HUES6 (cell line): Measurements from ENCODE around the gene PPP1R1B.
A peak's percentile ranks its signal among the peaks of the same experiment; 100 is the strongest.
"Not testable (repeated sequence)": the region's sequence is repeated elsewhere in the genome, so short reads cannot be mapped to it uniquely, and the experiment has no call there.

Source experiments
- H3K27ac ChIP-seq: 2 replicates; pipeline ENCODE4 v1.7.0; 2013; ENCODE audit warnings: low read depth, mild to moderate bottlenecking, low read length, inconsistent platforms
- H3K27me3 ChIP-seq: 2 replicates; pipeline ENCODE4 v1.6.1; 2013; ENCODE audit warnings: low read length; ENCODE audit not compliant: control insufficient read depth, insufficient read depth
- H3K36me3 ChIP-seq: 2 replicates; pipeline ENCODE4 v1.6.1; 2013; ENCODE audit warnings: low read length; ENCODE audit not compliant: control insufficient read depth, insufficient read depth
- H3K4me1 ChIP-seq: 2 replicates; pipeline ENCODE4 v1.6.1; 2013; ENCODE audit warnings: low read length; ENCODE audit not compliant: control insufficient read depth, insufficient read depth
- H3K4me3 ChIP-seq: 2 replicates; pipeline ENCODE4 v1.5.1; 2013; ENCODE audit warnings: low read depth, low read length
- H3K9ac ChIP-seq: one replicate; pipeline ENCODE4 v1.6.1; 2013; ENCODE audit warnings: mild to moderate bottlenecking, low read length
- H3K9me3 ChIP-seq: 2 replicates; pipeline ENCODE4 v1.6.1; 2013; ENCODE audit warnings: low read depth, low read length; ENCODE audit not compliant: control insufficient read depth, insufficient read depth

The PPP1R1B gene

DNA sequence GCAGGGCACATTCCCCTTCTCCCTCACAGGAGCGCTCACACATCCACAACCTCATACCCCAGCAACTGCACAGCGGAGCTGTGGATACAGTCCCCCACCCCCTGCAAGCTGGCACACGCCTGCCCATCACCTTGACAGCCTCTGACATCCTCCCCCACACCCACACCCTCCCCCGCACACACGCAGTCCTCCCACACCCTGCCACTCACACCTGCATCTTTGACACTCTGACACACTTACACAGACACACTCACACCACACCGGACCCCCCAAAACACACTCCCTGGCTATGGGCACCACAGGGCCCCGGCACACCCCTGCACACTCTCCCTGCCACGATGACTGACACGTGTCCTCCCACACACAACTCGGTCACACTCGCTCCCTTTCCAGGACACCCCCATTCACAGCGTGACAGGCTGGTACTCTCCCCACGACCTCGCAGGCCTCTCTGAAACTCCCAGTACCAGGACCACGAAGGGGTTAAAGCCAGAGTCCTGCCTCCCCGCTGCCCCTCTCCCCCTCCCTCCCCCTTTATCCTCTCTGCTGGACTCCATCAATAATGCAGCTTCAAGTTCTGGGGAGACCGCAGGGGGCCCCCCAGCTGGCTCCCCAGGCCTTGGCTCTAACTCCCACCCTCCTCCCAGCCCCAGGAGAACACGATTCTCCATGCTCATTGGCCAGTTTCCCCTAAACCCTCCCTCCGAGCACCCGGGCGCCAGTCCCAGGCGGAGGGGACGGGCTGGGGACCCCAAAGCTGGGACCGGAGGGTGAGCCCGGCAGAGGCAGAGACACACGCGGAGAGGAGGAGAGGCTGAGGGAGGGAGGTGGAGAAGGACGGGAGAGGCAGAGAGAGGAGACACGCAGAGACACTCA is at the start of gene PPP1R1B:
TSS of gene PPP1R1B (plus strand) at position 782 of the 876 bp plus-strand sequence. CDS start 441 bp downstream, outside the sequence.
- H3K36me3 ChIP-seq = no peaks in the 10 kb centered on the region
- H3K9ac ChIP-seq = no peak within 1 kb of the TSS
- H3K27ac ChIP-seq = no peak within 1 kb of the TSS
- no peaks in the 10 kb centered on the region for H3K9me3 ChIP-seq
- peaks cover 45% of the 10 kb centered on the region for H3K4me1 ChIP-seq
- peaks cover 65% of the 10 kb centered on the region for H3K27me3 ChIP-seq
- H3K4me3 ChIP-seq = peak within 1 kb of the TSS; percentile 75

DNA sequence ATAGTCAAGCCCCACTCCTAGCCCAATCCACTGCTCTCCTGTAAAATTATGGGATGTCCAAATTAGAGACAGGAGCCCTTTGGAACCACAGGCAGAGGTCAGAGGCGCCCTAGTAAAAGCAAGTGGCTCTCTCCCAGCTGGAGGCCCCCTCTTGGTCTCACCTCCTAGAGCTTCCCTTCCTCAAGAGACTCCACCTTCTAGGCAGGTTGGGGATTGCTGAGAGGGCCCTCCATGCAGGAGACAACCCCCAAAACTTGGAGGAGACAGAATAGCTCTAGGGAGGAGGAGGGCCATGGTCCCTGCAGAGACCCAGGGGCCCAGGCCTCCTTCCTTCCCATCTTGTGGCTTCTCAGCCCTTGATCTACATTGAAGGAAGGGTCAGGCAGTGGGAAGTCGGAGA is 48.5 kb upstream of the PPP1R1B start:
- Histone ChIP-seq H3K9ac (no peak overlapping the region), H3K27ac (no peak overlapping the region), H3K9me3 (no peaks in the 10 kb centered on the region), H3K27me3 (peaks cover 18% of the 10 kb centered on the region; the same call in 1 of the 2 replicates), H3K4me3 (no peak overlapping the region), H3K36me3 (no peaks in the 10 kb centered on the region), H3K4me1 (peaks cover 33% of the 10 kb centered on the region)

DNA sequence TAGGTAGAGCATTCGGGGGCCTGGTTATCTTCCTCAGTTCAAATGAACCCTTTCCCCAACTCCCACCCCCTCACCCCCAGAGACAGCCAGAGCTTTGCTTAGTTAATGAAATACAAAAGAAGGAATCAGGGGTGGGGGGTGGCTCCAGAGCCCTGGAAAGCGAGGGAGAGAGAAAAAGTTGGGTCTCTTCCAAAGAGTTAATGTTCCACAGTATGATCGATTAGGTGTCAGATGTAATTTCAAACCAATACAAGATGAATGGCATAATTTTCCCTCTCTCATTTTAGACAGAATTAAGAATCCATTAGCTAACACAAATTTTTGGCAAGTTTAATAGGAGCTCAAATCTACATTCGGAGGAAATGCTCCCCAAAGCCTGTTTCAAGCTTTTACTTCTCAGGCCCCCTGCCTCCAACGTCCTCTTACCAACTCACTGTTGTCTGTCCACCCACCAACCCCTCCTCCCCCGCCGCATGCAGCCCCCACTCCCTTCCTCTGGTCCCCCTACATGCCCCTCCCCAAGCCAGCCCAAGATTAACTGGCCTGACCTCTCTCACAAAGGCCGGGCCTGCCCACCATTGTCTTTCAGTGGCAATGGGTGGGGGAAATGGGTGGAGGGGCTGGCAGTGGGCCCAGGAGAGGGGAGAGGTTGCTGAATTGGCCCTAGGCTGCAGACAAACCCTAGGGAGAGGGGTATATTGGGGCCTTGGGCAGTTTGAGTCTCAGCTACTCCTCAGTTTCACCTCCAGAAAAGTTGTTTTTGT is 47.3 kb upstream of the PPP1R1B start:
- Histone ChIP-seq H3K4me3 (peak overlapping the region; percentile 30; the same call in 1 of the 2 replicates), H3K36me3 (no peaks in the 10 kb centered on the region), H3K4me1 (peaks cover 30% of the 10 kb centered on the region), H3K9me3 (no peaks in the 10 kb centered on the region), H3K9ac (no peak overlapping the region), H3K27ac (no peak overlapping the region), H3K27me3 (peaks cover 18% of the 10 kb centered on the region; the same call in 1 of the 2 replicates)

DNA sequence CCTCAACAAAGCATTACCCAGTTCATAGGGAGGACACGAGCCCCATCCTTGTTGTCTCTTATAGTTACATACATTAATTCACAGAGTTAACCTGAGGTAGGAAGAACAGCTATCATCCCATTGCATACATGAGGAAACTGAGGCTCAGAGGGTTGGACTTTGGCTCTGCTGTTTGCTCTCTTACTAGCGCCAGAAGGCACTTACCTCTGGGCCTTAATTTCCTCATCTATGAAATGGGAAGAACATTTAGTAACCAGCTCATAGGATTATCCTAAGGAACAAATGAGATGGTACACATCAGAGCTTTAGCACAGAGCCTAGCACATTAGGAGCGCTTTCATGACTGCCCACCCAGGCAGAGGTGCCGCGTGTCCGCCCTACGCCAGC is 46.7 kb upstream of the PPP1R1B start:
- H3K4me3 ChIP-seq = no peak overlapping the region
- H3K36me3 ChIP-seq = no peaks in the 10 kb centered on the region
- no peak overlapping the region for H3K9ac ChIP-seq
- no peaks in the 10 kb centered on the region for H3K9me3 ChIP-seq
- peaks cover 13% of the 10 kb centered on the region; the same call in 1 of the 2 replicates for H3K27me3 ChIP-seq
- peaks cover 30% of the 10 kb centered on the region for H3K4me1 ChIP-seq
- H3K27ac ChIP-seq = no peak overlapping the region

DNA sequence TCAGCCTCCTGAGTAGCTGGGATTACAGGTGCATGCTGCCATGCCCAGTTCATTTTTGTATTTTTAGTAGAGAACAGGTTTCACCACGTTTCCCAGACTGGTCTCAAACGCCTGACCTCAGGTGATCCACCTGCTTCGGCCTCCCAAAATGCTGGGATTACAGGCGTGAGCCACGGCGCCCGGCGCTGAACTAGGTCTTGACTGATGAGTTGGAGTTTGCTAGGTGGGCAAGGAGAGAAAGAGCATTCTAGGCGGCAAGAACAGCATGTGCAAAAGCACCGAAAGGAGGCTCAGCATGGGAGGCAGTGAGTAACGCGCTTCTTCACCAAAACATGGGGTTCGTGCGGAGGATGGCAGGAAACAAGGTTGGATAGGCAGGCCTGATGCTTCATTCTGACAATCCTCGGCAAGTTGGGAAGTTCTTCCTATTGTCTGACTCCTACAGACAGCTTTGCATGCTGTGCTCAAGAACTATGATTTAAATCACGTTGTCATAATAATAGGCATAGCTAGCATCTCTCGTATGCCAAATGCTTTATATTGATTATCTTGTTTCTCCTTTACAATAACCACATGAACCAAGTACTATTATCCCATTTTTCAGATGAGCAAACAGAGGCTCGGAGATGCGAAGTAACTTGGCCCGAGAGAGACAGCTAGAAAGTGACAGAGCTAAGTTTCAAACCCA is 45.5 kb upstream of the PPP1R1B start:
- Histone ChIP-seq H3K27ac (no peak overlapping the region), H3K4me3 (no peak overlapping the region), H3K27me3 (peaks cover 10% of the 10 kb centered on the region; the same call in 1 of the 2 replicates), H3K9me3 (no peaks in the 10 kb centered on the region), H3K9ac (no peak overlapping the region), H3K4me1 (peaks cover 27% of the 10 kb centered on the region), H3K36me3 (no peaks in the 10 kb centered on the region)

DNA sequence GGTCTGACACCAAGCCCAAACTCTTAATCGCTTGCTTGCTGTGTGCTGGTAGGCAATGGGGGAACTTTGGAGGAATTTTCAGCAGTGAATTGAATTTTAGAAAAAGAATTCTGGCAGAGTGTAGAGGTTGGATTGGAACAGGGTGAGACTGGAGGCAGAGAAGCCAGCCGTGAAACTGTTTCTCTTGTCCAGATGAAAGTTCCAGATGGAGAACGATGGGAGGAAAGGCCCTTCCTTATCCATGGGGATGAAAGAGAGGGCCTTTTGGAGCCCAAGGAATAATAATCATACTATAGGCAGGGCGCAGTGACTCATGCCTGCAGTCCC is 45.0 kb upstream of the PPP1R1B start:
- Histone ChIP-seq H3K4me1 (peaks cover 25% of the 10 kb centered on the region), H3K9ac (no peak overlapping the region), H3K36me3 (no peaks in the 10 kb centered on the region), H3K27ac (no peak overlapping the region), H3K27me3 (peaks cover 10% of the 10 kb centered on the region; the same call in 1 of the 2 replicates), H3K9me3 (no peaks in the 10 kb centered on the region), H3K4me3 (no peak overlapping the region)

DNA sequence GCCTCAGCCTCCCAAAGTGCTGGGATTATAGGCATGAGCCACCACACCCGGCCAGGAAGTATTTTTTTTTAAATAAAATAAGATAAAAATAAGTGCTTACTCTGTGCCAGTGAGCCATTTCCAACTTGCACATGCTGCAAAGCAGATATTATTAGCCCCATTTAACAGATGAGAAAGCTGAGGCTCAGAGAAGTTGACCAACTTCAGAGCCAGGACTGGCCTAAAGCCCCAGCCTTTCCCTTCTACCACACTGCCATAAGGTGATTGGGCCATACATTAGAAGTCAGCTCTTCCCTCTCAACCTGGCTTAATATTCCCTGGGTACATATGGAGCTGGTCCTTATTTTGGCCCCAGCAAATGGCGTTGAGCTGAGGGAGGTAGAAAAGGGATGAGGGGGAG is 44.1 kb upstream of the PPP1R1B start:
- no peak overlapping the region for H3K27ac ChIP-seq
- H3K27me3 ChIP-seq = peaks cover 12% of the 10 kb centered on the region; the same call in 1 of the 2 replicates
- H3K9ac ChIP-seq = no peak overlapping the region
- H3K9me3 ChIP-seq = no peaks in the 10 kb centered on the region
- peaks cover 25% of the 10 kb centered on the region for H3K4me1 ChIP-seq
- no peaks in the 10 kb centered on the region for H3K36me3 ChIP-seq
- H3K4me3 ChIP-seq = no peak overlapping the region

DNA sequence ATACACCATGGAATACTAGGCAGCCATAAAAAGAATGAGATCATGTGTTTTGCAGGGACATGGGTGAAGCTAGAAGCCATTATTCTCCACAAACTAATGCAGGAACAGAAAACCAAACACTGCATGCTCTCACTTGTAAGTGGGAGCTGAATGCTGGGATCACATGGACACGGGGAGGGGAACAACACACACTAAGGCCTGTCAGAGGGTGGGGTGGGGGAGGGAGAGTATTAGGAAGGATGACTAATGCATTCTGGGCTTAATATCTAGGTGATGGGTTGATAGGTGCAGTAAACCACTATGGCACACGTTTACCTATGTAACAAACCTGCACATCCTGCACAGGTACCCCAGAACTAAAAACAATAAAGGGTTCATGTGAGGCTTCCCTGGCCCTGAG is 36.6 kb upstream of the PPP1R1B start:
- not testable (repeated sequence) for H3K9ac ChIP-seq, H3K9me3 ChIP-seq, H3K4me3 ChIP-seq, H3K4me1 ChIP-seq, H3K27ac ChIP-seq, H3K36me3 ChIP-seq
- H3K27me3 ChIP-seq = peaks cover 70% of the 10 kb centered on the region

DNA sequence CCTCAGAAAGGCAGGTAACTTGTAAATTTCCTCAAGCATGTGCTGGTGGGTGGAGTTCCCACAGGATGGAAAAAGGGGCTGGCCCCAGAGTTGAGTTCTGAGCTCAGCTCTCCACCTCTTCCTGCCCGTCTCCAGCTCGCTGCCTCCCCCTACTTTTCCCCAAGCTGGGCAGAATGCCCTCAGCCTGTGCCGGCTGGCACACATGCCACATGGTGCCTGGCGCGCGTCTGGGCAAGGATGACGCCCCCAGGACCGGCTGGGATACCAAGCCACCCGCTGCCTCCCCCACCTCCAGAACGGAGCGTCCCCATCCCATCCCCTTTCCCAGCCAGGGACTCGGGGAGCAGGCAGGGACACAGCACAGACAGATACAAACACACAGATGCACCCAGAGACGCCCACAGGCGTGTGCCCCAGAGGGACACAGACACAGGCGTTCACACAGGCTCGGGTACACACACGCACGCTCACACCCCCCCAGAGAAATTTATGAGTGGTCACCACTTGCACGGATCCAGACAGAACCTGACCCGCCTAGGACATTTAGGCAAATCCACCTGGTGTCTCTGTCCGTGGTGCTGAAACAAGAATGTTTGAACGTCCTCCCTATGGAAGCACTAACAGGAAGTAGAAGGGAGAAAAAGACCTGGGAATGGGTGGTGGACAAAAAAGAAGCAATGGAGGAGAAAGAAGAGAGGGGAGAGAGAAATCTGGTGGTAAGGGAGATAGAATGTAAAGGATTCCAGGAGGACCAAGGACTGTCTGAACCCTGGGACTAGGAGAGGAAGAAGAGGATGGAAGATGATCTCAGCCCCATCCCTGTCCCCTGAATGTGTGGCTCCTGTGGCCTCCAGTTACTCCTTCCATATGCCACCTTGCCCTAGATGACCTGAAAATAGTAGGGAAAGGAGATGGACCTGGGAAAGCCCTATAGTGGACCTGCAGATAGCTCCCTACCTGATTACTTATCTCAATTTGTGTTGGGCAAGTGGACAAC is 34.5 kb upstream of the PPP1R1B start:
- Histone ChIP-seq H3K27ac (no peak overlapping the region), H3K27me3 (peaks cover 91% of the 10 kb centered on the region), H3K9me3 (no peaks in the 10 kb centered on the region), H3K4me1 (peaks cover 8% of the 10 kb centered on the region), H3K4me3 (peak overlapping the region; percentile 41), H3K36me3 (no peaks in the 10 kb centered on the region), H3K9ac (no peak overlapping the region)

DNA sequence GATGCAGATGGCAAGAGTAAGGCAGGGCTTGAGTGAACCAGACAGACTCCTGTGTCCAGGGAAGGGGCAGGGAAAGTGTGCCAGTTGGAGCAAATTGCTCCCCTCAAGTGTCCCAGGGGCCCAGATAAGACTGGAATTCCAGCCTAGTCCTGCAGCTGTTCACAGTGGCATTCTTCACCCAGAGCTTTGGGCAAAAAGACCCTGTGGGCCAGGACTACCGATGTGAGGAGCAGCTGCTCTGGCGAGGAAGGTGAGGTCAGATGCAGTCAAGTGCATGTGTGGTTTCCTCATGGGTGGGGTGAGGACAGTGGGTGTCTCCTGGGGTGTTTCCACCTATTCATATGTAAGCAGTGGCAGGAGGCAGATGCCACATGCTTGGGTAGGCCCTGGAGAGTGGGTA is 33.4 kb upstream of the PPP1R1B start:
- H3K4me1 ChIP-seq = peaks cover 8% of the 10 kb centered on the region
- H3K27me3 ChIP-seq = peaks cover 94% of the 10 kb centered on the region
- no peak overlapping the region for H3K27ac ChIP-seq
- no peaks in the 10 kb centered on the region for H3K36me3 ChIP-seq
- no peak overlapping the region for H3K4me3 ChIP-seq
- H3K9me3 ChIP-seq = no peaks in the 10 kb centered on the region
- no peak overlapping the region for H3K9ac ChIP-seq
